ENCODE data around the gene GARIN5A.

DNA sequence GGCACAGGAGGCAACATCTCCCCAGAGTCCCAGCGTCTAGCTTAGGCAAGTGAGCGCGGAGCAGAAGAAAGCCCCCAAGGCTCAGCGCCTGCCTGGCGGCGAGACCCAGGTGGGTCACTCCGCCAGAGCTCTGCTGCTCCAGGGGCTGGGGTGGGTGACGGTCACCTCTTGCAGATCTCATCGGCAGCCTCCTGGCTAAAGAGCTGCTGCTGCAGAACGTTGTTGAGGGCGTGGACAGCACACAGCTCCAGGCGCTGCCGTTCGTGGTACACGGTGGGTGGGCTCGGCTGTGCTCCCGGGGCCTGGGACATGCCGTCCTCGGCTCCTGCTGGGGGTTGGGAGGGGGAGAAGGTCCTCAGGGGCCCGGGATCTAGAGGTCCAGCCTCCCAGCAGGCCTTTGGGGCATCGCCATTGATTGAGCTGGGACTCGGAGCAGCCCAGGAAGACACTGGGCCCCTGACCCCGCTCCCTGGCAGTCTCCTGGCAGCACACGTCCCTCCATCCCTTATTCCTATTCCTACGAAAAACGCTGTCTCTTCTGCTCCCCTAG, 33.5 kb upstream of the GARIN5A start:
- TF ChIP-seq EP300 (IDR thresholded peaks at IDR 0.05) = no peak
- TF ChIP-seq, protein P1, sequence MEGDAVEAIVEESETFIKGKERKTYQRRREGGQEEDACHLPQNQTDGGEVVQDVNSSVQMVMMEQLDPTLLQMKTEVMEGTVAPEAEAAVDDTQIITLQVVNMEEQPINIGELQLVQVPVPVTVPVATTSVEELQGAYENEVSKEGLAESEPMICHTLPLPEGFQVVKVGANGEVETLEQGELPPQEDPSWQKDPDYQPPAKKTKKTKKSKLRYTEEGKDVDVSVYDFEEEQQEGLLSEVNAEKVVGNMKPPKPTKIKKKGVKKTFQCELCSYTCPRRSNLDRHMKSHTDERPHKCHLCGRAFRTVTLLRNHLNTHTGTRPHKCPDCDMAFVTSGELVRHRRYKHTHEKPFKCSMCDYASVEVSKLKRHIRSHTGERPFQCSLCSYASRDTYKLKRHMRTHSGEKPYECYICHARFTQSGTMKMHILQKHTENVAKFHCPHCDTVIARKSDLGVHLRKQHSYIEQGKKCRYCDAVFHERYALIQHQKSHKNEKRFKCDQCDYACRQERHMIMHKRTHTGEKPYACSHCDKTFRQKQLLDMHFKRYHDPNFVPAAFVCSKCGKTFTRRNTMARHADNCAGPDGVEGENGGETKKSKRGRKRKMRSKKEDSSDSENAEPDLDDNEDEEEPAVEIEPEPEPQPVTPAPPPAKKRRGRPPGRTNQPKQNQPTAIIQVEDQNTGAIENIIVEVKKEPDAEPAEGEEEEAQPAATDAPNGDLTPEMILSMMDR (IDR thresholded peaks at IDR 0.05) = no peak
- TF ChIP-seq POLR2A (IDR thresholded peaks at IDR 0.05) = no peak
